B cell (primary cell): ENCODE measurements around the gene C5orf52. TPM values are rescaled to one million over a fixed set of nuclear protein-coding genes. Genes with fewer than 3 reads are reported as not detected.
"Not testable (repeated sequence)": the region's sequence is repeated elsewhere in the genome, so short reads cannot be mapped to it uniquely, and the experiment has no call there.

Experiments used
- ATAC-seq: fragments of 200-7000 bp; cut with Tn5 transposase; one replicate; pipeline ENCODE4 v1.10.0; 2021; ENCODE audit warnings: low read depth, mild to moderate bottlenecking, moderate number of reproducible peaks, moderate library complexity
- CTCF ChIA-PET: fragments of 350-600 bp; sonication (Branson Sonifier 250); formaldehyde crosslinking; loops from one replicate; lab custom pipeline; 2021; ENCODE audit warnings: antibody characterized with exemption, inconsistent platforms; lab: Charles Lee
- POLR2A ChIA-PET: fragments of 350-600 bp; sonication (Branson Sonifier 250); formaldehyde crosslinking; loops from one replicate; lab custom pipeline; 2021; ENCODE audit warnings: antibody characterized with exemption; lab: Charles Lee
- DNase-seq: peaks from one replicate; pipeline ENCODE4 v3.0.0; 2013
- H2AFZ ChIP-seq: 2 replicates; pipeline ENCODE4 v1.6.1; 2012; ENCODE audit warnings: mild to moderate bottlenecking, low read depth, low read length; ENCODE audit not compliant: insufficient read depth, poor library complexity, severe bottlenecking
- H3K27ac ChIP-seq, 2 donors: 1 replicate in 1 of 2; 2 replicates in 1 of 2; pipeline ENCODE4 v1.5.1; 2012 to 2013; ENCODE audit warnings: low read length in 2 of 2, mild to moderate bottlenecking in 2 of 2, moderate library complexity in 1 of 2
- H3K27me3 ChIP-seq, 4 experiments: fragments of 200-600 bp in 1 of 4; sonication (generic) in 1 of 4; replicated peaks in 1 of 4; 1 replicate in 2 of 4; 2 replicates in 2 of 4; pipeline versions ENCODE4 v1.6.1 to v1.7.0; 2013 to 2016; ENCODE audit warnings: low read length in 3 of 4, mild to moderate bottlenecking in 2 of 4, mixed read lengths in 1 of 4, moderate library complexity in 1 of 4; ENCODE audit not compliant: insufficient read depth in 4 of 4, control insufficient read depth in 3 of 4; ENCODE audit errors: control extremely low read depth in 1 of 4
- H3K36me3 ChIP-seq, 2 experiments: replicated peaks in 1 of 2; 1 replicate in 1 of 2; 2 replicates in 1 of 2; pipeline versions ENCODE4 v1.6.1 to v1.7.1; 2013; ENCODE audit warnings: low read length in 1 of 2; ENCODE audit not compliant: insufficient read depth in 2 of 2, control insufficient read depth in 1 of 2; ENCODE audit errors: control extremely low read depth in 1 of 2, extremely low read depth in 1 of 2
- H3K4me1 ChIP-seq, 2 donors: fragments of 200-600 bp in 1 of 2; sonication (generic) in 1 of 2; 1 replicate in 1 of 2; 2 replicates in 1 of 2; pipeline versions ENCODE4 v1.5.1 to v1.6.1; 2013 to 2017; ENCODE audit warnings: low read length in 2 of 2; ENCODE audit not compliant: control insufficient read depth in 2 of 2, insufficient read depth in 2 of 2
- H3K4me2 ChIP-seq: replicated peaks from 2 replicates; pipeline ENCODE3; 2012; ENCODE audit warnings: mild to moderate bottlenecking, low read depth, low read length; ENCODE audit not compliant: poor library complexity, severe bottlenecking
- H3K4me3 ChIP-seq, 5 experiments: fragments of 200-600 bp in 1 of 5; sonication (generic) in 1 of 5; 1 replicate in 3 of 5; 2 replicates in 2 of 5; pipeline versions ENCODE4 v1.5.1 to v1.7.0; 2011 to 2016; ENCODE audit warnings: low read length in 4 of 5, mild to moderate bottlenecking in 4 of 5, low read depth in 2 of 5, control low read depth in 1 of 5, moderate library complexity in 1 of 5; ENCODE audit not compliant: insufficient read depth in 1 of 5; ENCODE audit errors: control extremely low read depth in 1 of 5, extremely low read depth in 1 of 5
- H3K79me2 ChIP-seq: fragments of 200-600 bp; sonication (generic); one replicate; pipeline ENCODE4 v1.6.0; 2016; ENCODE audit warnings: low read length; ENCODE audit not compliant: control insufficient read depth, insufficient read depth
- H3K9ac ChIP-seq: fragments of 200-600 bp; sonication (generic); 2 replicates; pipeline ENCODE4 v1.6.1; 2017; ENCODE audit warnings: mild to moderate bottlenecking, low read length, moderate library complexity
- H3K9me3 ChIP-seq, 3 donors: one replicate each; pipeline versions ENCODE4 v1.6.1 to v1.7.1; 2013; ENCODE audit warnings: low read length in 2 of 3; ENCODE audit not compliant: control insufficient read depth in 2 of 3, insufficient read depth in 1 of 3; ENCODE audit errors: control extremely low read depth in 1 of 3
- H4K20me1 ChIP-seq: 2 replicates; pipeline ENCODE4 v1.6.0; 2012; ENCODE audit warnings: mild to moderate bottlenecking, low read length; ENCODE audit not compliant: insufficient read depth, control insufficient read depth, poor library complexity, severe bottlenecking
- H3K27ac Mint-ChIP-seq: one replicate; pipeline ENCODE4 v1.8.0; 2021; ENCODE audit warnings: mixed read lengths
- H3K27me3 Mint-ChIP-seq: one replicate; pipeline ENCODE4 v1.8.0; 2021; ENCODE audit warnings: mixed read lengths
- H3K4me1 Mint-ChIP-seq: one replicate; pipeline ENCODE4 v1.8.0; 2021; ENCODE audit warnings: mixed read lengths
- H3K4me3 Mint-ChIP-seq: one replicate; pipeline ENCODE4 v1.8.0; 2021; ENCODE audit warnings: mixed read lengths
- H3K9me3 Mint-ChIP-seq: one replicate; pipeline ENCODE4 v1.8.0; 2022; ENCODE audit warnings: mixed read lengths; ENCODE audit not compliant: insufficient read depth
- CTCF ChIP-seq: fragments of 200-600 bp; IDR thresholded peaks from one replicate; pipeline ENCODE4 v1.8.0; 2022; ENCODE audit warnings: antibody characterized with exemption, mild to moderate bottlenecking
- EZH2 ChIP-seq: IDR thresholded peaks from 2 replicates; pipeline ENCODE4 v1.6.1; 2012; ENCODE audit warnings: borderline replicate concordance, low read depth, mild to moderate bottlenecking, moderate library complexity, low read length; ENCODE audit not compliant: insufficient read depth, poor library complexity, severe bottlenecking
- WGBS: methylation state at CpG from one replicate; pipeline ENCODE4 v1.1.5; 2013; ENCODE audit warnings: missing lambda C conversion rate; ENCODE audit not compliant: insufficient coverage; 5-methylcytosine and 5-hydroxymethylcytosine counted together
- intact Hi-C: fragments of 100-400 bp; cut with micrococcal nuclease; formaldehyde crosslinking; loops from one replicate; pipeline ENCODE4 v1.10.0; 2022
- polyA plus RNA-seq: library from polyadenylated mRNA; depleted of rRNA; stranded (reverse); fragments of >200 nt; gene quantifications from 2 replicates; pipeline ENCODE4 v1.2.3, GENCODE V29; 2012
- total RNA-seq, 2 donors: library from RNA; stranded (reverse); fragments of 120-200 nt in 1 of 2; gene quantifications; 1 replicate in 1 of 2; 2 replicates in 1 of 2; pipeline versions ENCODE4 v1.2.3 to v1.2.4, GENCODE V29; 2013 to 2022

The C5orf52 gene
- total and polyA plus RNA-seq, 2 donors (not counting 1 experiment from before 2014, with no cell fraction given), result not detected

DNA sequence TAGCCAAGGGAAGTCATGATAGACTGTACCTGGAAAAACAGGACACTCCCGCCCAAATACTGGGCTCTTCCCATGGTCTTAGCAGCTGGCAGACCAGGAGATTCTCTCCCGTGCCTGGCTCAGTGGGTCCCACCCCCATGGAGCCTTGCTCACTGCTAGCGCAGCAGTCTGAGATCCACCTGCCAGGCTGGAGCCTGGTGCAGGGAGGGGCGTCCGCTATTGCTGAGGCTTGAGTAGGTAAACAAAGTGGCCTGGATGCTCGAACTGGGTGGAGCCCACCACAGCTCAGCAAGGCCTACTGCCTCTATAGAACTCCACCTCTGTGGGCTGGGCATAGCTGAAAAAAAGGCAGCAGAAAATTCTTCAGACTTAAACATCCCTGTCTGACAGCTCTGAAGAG, 49.8 kb downstream of the C5orf52 start:
- ChIA-PET CTCF (interaction anchor here (0.8 to 5.7 kb wide), 3 partner anchors 22 to 288 kb away, joined by 3 to 119 read pairs (median 4); partner anchors contain the start of gene LSM11), POLR2A (no interaction called here)
- H4K20me1 ChIP-seq, result no peaks in the 10 kb centered on the region
- H3K27ac ChIP-seq, result no peak overlapping the region
- H3K4me3 ChIP-seq, result no peak overlapping the region
- no peak overlapping the region for H3K4me2 ChIP-seq
- H3K9ac ChIP-seq, result no peak overlapping the region
- H3K79me2 ChIP-seq, result peaks cover 27% of the 10 kb centered on the region
- WGBS, result 100% methylated on average over 4 of the region's 6 CpGs
- Mint-ChIP-seq H3K4me1 (peaks cover 33% of the 10 kb centered on the region), H3K27me3 (no peaks in the 10 kb centered on the region), H3K9me3 (no peaks in the 10 kb centered on the region), H3K27ac (no peak overlapping the region), H3K4me3 (no peak overlapping the region)
- no peaks in the 10 kb centered on the region for H3K9me3 ChIP-seq
- no peaks in the 10 kb centered on the region for H3K27me3 ChIP-seq
- intact Hi-C loops, result no loop called here
- no peaks in the 10 kb centered on the region for H3K36me3 ChIP-seq
- ATAC-seq, result no peak
- peaks cover 22 to 23% of the 10 kb centered on the region in 2 donors for H3K4me1 ChIP-seq
- no peak overlapping the region for H2AFZ ChIP-seq
- TF ChIP-seq EZH2, result no peak
- no peak for TF ChIP-seq CTCF
- DNase-seq, result no peak

GRCh38 chr5:157722895-157723294, 51.6 kb downstream of the C5orf52 start:
- POLR2A ChIA-PET, ATAC-seq, intact Hi-C loops, H3K4me2 ChIP-seq, H3K4me3 Mint-ChIP-seq, H3K36me3 ChIP-seq, H3K9me3 Mint-ChIP-seq, H4K20me1 ChIP-seq, H3K27me3 Mint-ChIP-seq, H3K9ac ChIP-seq, H3K27ac Mint-ChIP-seq, H2AFZ ChIP-seq, H3K9me3 ChIP-seq, DNase-seq, H3K27me3 ChIP-seq, H3K27ac ChIP-seq, H3K4me3 ChIP-seq: not testable (repeated sequence)
- peaks cover 21% of the 10 kb centered on the region for H3K79me2 ChIP-seq
- WGBS, result no CpG with 5 or more reads among the region's 2 CpGs
- peaks cover 30% of the 10 kb centered on the region for H3K4me1 Mint-ChIP-seq
- CTCF ChIA-PET, result interaction anchor here (1.0 to 1.7 kb wide), 2 partner anchors 21 to 72 kb away, joined by 3 to 4 read pairs; partner anchors contain the start of gene LSM11
- peaks cover 14 to 15% of the 10 kb centered on the region in 2 donors for H3K4me1 ChIP-seq

DNA sequence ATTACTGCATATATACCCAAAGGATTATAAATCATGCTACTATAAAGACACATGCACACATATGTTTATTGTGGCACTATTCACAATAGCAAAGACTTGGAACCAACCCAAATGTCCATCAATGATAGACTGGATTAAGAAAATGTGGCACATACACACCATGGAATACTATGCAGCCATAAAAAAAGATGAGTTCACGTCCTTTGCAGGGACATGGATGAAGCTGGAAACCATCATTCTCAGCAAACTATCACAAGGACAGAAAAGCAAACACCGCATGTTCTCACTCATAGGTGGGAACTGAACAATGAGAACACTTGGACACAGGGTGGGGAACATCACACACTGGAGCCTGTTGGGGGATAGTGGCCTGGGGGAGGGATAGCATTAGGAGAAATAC, 55.3 kb downstream of the C5orf52 start:
- H3K27ac Mint-ChIP-seq, H3K79me2 ChIP-seq, H3K4me2 ChIP-seq, H3K27me3 Mint-ChIP-seq, DNase-seq, H3K9ac ChIP-seq, H3K4me3 Mint-ChIP-seq, ATAC-seq, H2AFZ ChIP-seq, H3K4me3 ChIP-seq, H3K27ac ChIP-seq, CTCF ChIA-PET, H3K36me3 ChIP-seq, H3K9me3 ChIP-seq, intact Hi-C loops, POLR2A ChIA-PET, H4K20me1 ChIP-seq, H3K9me3 Mint-ChIP-seq, H3K27me3 ChIP-seq: not testable (repeated sequence)
- H3K4me1 ChIP-seq, result peaks cover 20 to 22% of the 10 kb centered on the region in 2 donors
- WGBS, result no CpG with 5 or more reads among the region's 2 CpGs
- H3K4me1 Mint-ChIP-seq, result peaks cover 41% of the 10 kb centered on the region
